ENCODE data around the gene CCR8.

CCR8 gene

GRCh38 chr3:39329493-39329892 is at the start of gene CCR8:
Gene CCR8 (plus strand): TSS chr3:39329709. CDS start chr3:39332332, 2,623 bp downstream.
- DNase-seq (no peak), ATAC-seq (ENCODE audit: insufficient read depth, low read depth) (peak; percentile 68)
- H3K79me2 ChIP-seq (ENCODE audit: insufficient read depth, low read length): peaks cover 21% of the 10 kb centered on the region; the same call in 1 of the 2 replicates
- H3K36me3 ChIP-seq (ENCODE audit: insufficient read depth, low read length): peaks cover 17% of the 10 kb centered on the region
- H3K4me1 ChIP-seq (ENCODE audit: insufficient read depth, low read length): peaks cover 65% of the 10 kb centered on the region
- H3K27me3 ChIP-seq (ENCODE audit: insufficient read depth, low read length, poor library complexity): no peaks in the 10 kb centered on the region
- H3K4me3 ChIP-seq (ENCODE audit: low read depth in 1 of 2, low read length in 2 of 2): peak within 1 kb of the TSS; percentile 16 to 47; a peak in 3 of 4 replicates
- peak within 1 kb of the TSS; percentile 44 for H3K9ac ChIP-seq (ENCODE audit: low read depth, low read length)
- TF ChIP-seq CTCF (IDR thresholded peaks at IDR 0.05; ENCODE audit: borderline replicate concordance, extremely low read depth, low read length, poor library complexity, severe bottlenecking) (no peak), EZH2 (IDR thresholded peaks at IDR 0.05; ENCODE audit: borderline replicate concordance, low read depth, low read length, severe bottlenecking) (no peak)
- H3K9me3 ChIP-seq (ENCODE audit: insufficient read depth, low read length, severe bottlenecking): no peaks in the 10 kb centered on the region
- H3K27ac ChIP-seq (ENCODE audit: low read length): peak within 1 kb of the TSS; percentile 77
- peak within 1 kb of the TSS; percentile 2 for H2AFZ ChIP-seq (ENCODE audit: low read depth, low read length)
- H4K20me1 ChIP-seq (ENCODE audit: insufficient read depth, low read length): no peaks in the 10 kb centered on the region
- peak within 1 kb of the TSS; percentile 51 for H3K4me2 ChIP-seq (ENCODE audit: insufficient read depth, low read length)

- Histone ChIP-seq H3K79me2 (ENCODE audit: insufficient read depth, low read length) (no peaks in the 10 kb centered on the region), H3K4me1 (ENCODE audit: insufficient read depth, low read length) (peaks cover 17% of the 10 kb centered on the region), H4K20me1 (ENCODE audit: insufficient read depth, low read length) (no peaks in the 10 kb centered on the region), H3K36me3 (ENCODE audit: insufficient read depth, low read length) (no peaks in the 10 kb centered on the region), H2AFZ (ENCODE audit: low read depth, low read length) (no peak within 1 kb of the TSS), H3K27me3 (ENCODE audit: insufficient read depth, low read length, poor library complexity) (no peaks in the 10 kb centered on the region), H3K4me3 (ENCODE audit: low read depth in 1 of 2, low read length in 2 of 2) (no peak within 1 kb of the TSS), H3K9me3 (ENCODE audit: insufficient read depth, low read length, severe bottlenecking) (no peaks in the 10 kb centered on the region), H3K9ac (ENCODE audit: low read depth, low read length) (no peak within 1 kb of the TSS), H3K27ac (ENCODE audit: low read length) (no peak within 1 kb of the TSS), H3K4me2 (ENCODE audit: insufficient read depth, low read length) (no peak within 1 kb of the TSS)
- DNase-seq (no peak), ATAC-seq (ENCODE audit: insufficient read depth, low read depth) (no peak)
- no peak for TF ChIP-seq CTCF (IDR thresholded peaks at IDR 0.05; ENCODE audit: borderline replicate concordance, extremely low read depth, low read length, poor library complexity, severe bottlenecking)
These were observed 49.6 kb upstream of the CCR8 start, which contains the start of gene CX3CR1 for GRCh38 chr3:39279745-39280517. Gene CX3CR1 (minus strand): TSS chr3:39280036. CDS start chr3:39266509, 13,527 bp downstream.

GRCh38 chr3:39280571-39280970 is 48.9 kb upstream of the CCR8 start:
- Histone ChIP-seq H3K27ac (ENCODE audit: low read length) (no peak overlapping the region), H3K79me2 (ENCODE audit: insufficient read depth, low read length) (no peaks in the 10 kb centered on the region), H4K20me1 (ENCODE audit: insufficient read depth, low read length) (no peaks in the 10 kb centered on the region), H3K4me1 (ENCODE audit: insufficient read depth, low read length) (peaks cover 17% of the 10 kb centered on the region), H3K4me3 (ENCODE audit: low read depth in 1 of 2, low read length in 2 of 2) (no peak overlapping the region), H3K9ac (ENCODE audit: low read depth, low read length) (no peak overlapping the region), H3K4me2 (ENCODE audit: insufficient read depth, low read length) (no peak overlapping the region), H2AFZ (ENCODE audit: low read depth, low read length) (no peak overlapping the region), H3K36me3 (ENCODE audit: insufficient read depth, low read length) (no peaks in the 10 kb centered on the region), H3K27me3 (ENCODE audit: insufficient read depth, low read length, poor library complexity) (no peaks in the 10 kb centered on the region), H3K9me3 (ENCODE audit: insufficient read depth, low read length, severe bottlenecking) (no peaks in the 10 kb centered on the region)
- DNase-seq (no peak), ATAC-seq (ENCODE audit: insufficient read depth, low read depth) (no peak)
- TF ChIP-seq EZH2 (IDR thresholded peaks at IDR 0.05; ENCODE audit: borderline replicate concordance, low read depth, low read length, severe bottlenecking) (no peak), CTCF (IDR thresholded peaks at IDR 0.05; ENCODE audit: borderline replicate concordance, extremely low read depth, low read length, poor library complexity, severe bottlenecking) (no peak)
